ENCODE results near the gene GINS2. TPM values are rescaled to one million over a fixed set of nuclear protein-coding genes. Genes with fewer than 3 reads are reported as not detected.

Gene GINS2
- total RNA-seq, 2 experiments from 2014 or later: 74.3 to 142 TPM

- H3K4me2 ChIP-seq (ENCODE audit: low read length): no peak overlapping the region
- TF ChIP-seq EZH2phosphoT487 (IDR thresholded peaks at IDR 0.05; ENCODE audit: borderline replicate concordance, low read depth, low read length) (no peak), CTCF (conservative IDR thresholded peaks at IDR 0.05; ENCODE audit: low read length) (no peak)
- ChIA-PET CTCF (ENCODE audit: unreplicated experiment) (no interaction called here), POLR2A (no interaction called here)
- H2AFZ ChIP-seq (ENCODE audit: low read length): no peak overlapping the region
- no peaks in the 10 kb centered on the region for H3K9me2 ChIP-seq (ENCODE audit: insufficient read depth, low read length)
- no peaks in the 10 kb centered on the region for H3K79me2 ChIP-seq (ENCODE audit: insufficient read depth, low read depth, low read length)
- no peak overlapping the region for H3K4me3 ChIP-seq (ENCODE audit: low read depth, low read length, poor library complexity, severe bottlenecking)
- H3K27ac ChIP-seq (ENCODE audit: low read depth, low read length, poor library complexity, severe bottlenecking): no peak overlapping the region
- intact Hi-C loops (cut with micrococcal nuclease; ENCODE audit: unreplicated experiment): no loop called here
- peaks cover 1% of the 10 kb centered on the region for H3K4me1 ChIP-seq (ENCODE audit: insufficient read depth, low read length, poor library complexity, severe bottlenecking)
- H3K36me3 ChIP-seq (ENCODE audit: insufficient read depth, low read length): peaks cover 93% of the 10 kb centered on the region
- no peaks in the 10 kb centered on the region for H4K20me1 ChIP-seq (ENCODE audit: insufficient read depth, low read length)
- H3K9me3 ChIP-seq (ENCODE audit: low read length): no peaks in the 10 kb centered on the region
- BruUV-seq (replicated peaks): no TSS peak
- DNase-seq (ENCODE audit: low spot score): no peak
These were observed 32.1 kb downstream of the GINS2 start for GRCh38 chr16:85656351-85657266.

- TF ChIP-seq EZH2phosphoT487 (IDR thresholded peaks at IDR 0.05; ENCODE audit: borderline replicate concordance, low read depth, low read length) (no peak), CTCF (conservative IDR thresholded peaks at IDR 0.05; ENCODE audit: low read length) (no peak)
- intact Hi-C loops (cut with micrococcal nuclease; ENCODE audit: unreplicated experiment): no loop called here
- Histone ChIP-seq H3K4me2 (ENCODE audit: low read length) (no peak overlapping the region), H3K4me1 (ENCODE audit: insufficient read depth, low read length, poor library complexity, severe bottlenecking) (peaks cover 8% of the 10 kb centered on the region), H2AFZ (ENCODE audit: low read length) (no peak overlapping the region), H4K20me1 (ENCODE audit: insufficient read depth, low read length) (no peaks in the 10 kb centered on the region), H3K9me3 (ENCODE audit: low read length) (no peaks in the 10 kb centered on the region), H3K9me2 (ENCODE audit: insufficient read depth, low read length) (no peaks in the 10 kb centered on the region), H3K4me3 (ENCODE audit: low read depth, low read length, poor library complexity, severe bottlenecking) (no peak overlapping the region), H3K79me2 (ENCODE audit: insufficient read depth, low read depth, low read length) (no peaks in the 10 kb centered on the region), H3K27ac (ENCODE audit: low read depth, low read length, poor library complexity, severe bottlenecking) (no peak overlapping the region), H3K36me3 (ENCODE audit: insufficient read depth, low read length) (peaks cover 91% of the 10 kb centered on the region)
- ChIA-PET POLR2A (no interaction called here), CTCF (ENCODE audit: unreplicated experiment) (no interaction called here)
- no TSS peak for BruUV-seq (replicated peaks)
- no peak for DNase-seq (ENCODE audit: low spot score)
These were observed 33.3 kb downstream of the GINS2 start for GRCh38 chr16:85655216-85656129.

All from OCI-LY7 (cell line).